RWPE1 (cell line): ENCODE measurements around the gene IFI30.

Source experiments
- CTCF ChIA-PET: fragments of 350-600 bp; sonication (Branson Sonifier 250); formaldehyde crosslinking; extraction: SDS; loops from one replicate; lab custom pipeline; 2021; lab: Yijun Ruan, JAX
- POLR2A ChIA-PET: fragments of 400-600 bp; formaldehyde crosslinking; extraction: SDS; loops from one replicate; lab custom pipeline; 2020; ENCODE audit warnings: antibody characterized with exemption; ENCODE audit not compliant: low non-redundant PET; lab: Yijun Ruan, JAX
- DNase-seq: peaks from one replicate; pipeline ENCODE4 v3.0.0; 2012; ENCODE audit warnings: low spot score
- H3K27ac ChIP-seq: fragments of 450-650 bp; 2 replicates; pipeline ENCODE4 v1.5.1; 2017
- TF ChIP-seq, protein P1 (sequence below): fragments of 450-650 bp; conservative IDR thresholded peaks from 2 replicates; pipeline ENCODE4 v1.5.1; 2017; ENCODE audit warnings: low read depth, mild to moderate bottlenecking

Gene IFI30

DNA sequence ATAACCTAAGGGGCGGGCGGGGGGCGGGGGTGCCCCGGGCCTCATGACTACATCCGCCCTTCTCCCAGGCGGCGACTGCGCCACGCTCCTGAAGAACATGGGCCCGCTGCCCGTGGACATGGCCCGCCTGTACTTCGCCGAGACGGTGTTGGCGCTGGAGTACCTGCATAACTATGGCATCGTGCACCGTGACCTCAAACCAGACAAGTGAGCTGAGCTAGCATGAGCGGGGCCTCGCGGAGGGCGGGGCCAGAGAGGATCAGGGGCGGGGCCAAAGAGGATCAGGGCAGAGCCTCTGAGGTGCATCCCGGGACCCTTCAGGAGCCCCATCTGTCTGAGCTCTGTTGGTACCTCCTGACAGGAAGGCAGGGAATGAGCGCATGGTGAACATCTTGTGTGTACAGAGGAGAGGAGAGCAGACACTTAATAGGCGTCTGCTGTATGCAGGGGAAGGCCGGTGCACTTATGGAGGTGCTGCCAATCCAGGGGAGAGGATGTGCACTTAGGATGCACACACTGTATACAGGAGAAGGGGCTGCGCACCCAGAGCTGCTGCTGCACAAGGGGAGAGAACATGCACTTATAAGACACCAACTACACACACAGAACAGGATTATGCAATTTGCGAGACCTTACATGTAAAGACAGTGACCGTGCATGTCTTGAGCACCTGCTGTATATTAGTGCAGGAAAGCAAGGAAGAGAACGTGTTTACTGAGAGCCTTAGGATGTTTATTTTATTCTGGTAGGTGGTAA, 41.6 kb upstream of the IFI30 start:
- no peak overlapping the region for H3K27ac ChIP-seq
- TF ChIP-seq, protein P1, sequence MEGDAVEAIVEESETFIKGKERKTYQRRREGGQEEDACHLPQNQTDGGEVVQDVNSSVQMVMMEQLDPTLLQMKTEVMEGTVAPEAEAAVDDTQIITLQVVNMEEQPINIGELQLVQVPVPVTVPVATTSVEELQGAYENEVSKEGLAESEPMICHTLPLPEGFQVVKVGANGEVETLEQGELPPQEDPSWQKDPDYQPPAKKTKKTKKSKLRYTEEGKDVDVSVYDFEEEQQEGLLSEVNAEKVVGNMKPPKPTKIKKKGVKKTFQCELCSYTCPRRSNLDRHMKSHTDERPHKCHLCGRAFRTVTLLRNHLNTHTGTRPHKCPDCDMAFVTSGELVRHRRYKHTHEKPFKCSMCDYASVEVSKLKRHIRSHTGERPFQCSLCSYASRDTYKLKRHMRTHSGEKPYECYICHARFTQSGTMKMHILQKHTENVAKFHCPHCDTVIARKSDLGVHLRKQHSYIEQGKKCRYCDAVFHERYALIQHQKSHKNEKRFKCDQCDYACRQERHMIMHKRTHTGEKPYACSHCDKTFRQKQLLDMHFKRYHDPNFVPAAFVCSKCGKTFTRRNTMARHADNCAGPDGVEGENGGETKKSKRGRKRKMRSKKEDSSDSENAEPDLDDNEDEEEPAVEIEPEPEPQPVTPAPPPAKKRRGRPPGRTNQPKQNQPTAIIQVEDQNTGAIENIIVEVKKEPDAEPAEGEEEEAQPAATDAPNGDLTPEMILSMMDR = no peak
- ChIA-PET CTCF (no interaction called here), POLR2A (no interaction called here)
- no peak for DNase-seq

- ChIA-PET CTCF (no interaction called here), POLR2A (no interaction called here)
Measured at GRCh38 chr19:18135712-18136584, 37.7 kb upstream of the IFI30 start.

GRCh38 chr19:18137242-18137641, 36.4 kb upstream of the IFI30 start:
- CTCF ChIA-PET = interaction anchor here (0.6 to 0.9 kb wide), 2 partner anchors 15 to 24 kb away, joined by 3 to 4 read pairs; no protein-coding TSS in a partner anchor
- POLR2A ChIA-PET = no interaction called here
- TF ChIP-seq, protein P1 = no peak
- peak overlapping the region; percentile 60 for H3K27ac ChIP-seq
- DNase-seq = no peak

More at GRCh38 chr19:18135712-18136584, 37.7 kb upstream of the IFI30 start:
- no peak for DNase-seq
- H3K27ac ChIP-seq = peak overlapping the region; percentile 60
- TF ChIP-seq, protein P1 = no peak

DNA sequence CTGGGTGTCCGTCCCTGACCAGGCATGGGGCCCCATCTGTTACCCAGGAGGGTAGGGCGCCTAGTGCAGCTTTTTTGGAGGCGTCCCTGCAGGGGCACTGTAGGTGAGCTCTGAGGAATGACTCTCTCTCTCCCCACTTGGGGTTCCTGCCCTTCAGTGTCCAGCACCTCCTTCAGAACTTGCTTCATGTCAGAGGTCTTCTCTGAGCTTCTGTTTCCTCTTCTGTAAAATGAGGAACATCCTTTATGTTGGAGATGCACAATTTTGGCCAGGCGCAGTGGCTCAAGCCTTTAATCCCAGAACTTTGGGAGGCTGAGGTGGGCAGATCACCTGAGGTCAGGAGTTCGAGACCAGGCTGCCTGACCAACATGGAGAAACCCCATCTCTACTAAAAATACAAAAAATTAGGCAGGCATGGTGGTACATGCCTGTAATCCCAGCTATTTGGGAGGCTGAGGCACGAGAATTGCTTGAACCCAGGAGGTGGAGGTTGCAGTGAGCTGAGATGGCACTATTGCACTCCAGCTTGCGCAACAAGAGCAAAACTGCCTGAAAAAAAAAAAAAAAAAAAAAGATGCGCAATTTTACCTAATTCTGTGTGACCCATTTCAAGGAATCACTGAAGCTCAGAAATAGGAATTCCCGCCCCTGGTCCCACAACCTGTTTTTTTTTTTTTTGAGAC, 35.8 kb upstream of the IFI30 start:
- ChIA-PET POLR2A (no interaction called here), CTCF (interaction anchor here (0.9 kb wide), 1 partner anchor 14 kb away, joined by 4 read pairs; no protein-coding TSS in a partner anchor)
- DNase-seq = no peak
- TF ChIP-seq, protein P1 = no peak
- peak overlapping the region; percentile 60 for H3K27ac ChIP-seq

GRCh38 chr19:18140473-18140872, 33.1 kb upstream of the IFI30 start:
- no peak overlapping the region for H3K27ac ChIP-seq
- POLR2A ChIA-PET = no interaction called here
- DNase-seq = no peak
- CTCF ChIA-PET = no interaction called here
- TF ChIP-seq, protein P1 = no peak

DNA sequence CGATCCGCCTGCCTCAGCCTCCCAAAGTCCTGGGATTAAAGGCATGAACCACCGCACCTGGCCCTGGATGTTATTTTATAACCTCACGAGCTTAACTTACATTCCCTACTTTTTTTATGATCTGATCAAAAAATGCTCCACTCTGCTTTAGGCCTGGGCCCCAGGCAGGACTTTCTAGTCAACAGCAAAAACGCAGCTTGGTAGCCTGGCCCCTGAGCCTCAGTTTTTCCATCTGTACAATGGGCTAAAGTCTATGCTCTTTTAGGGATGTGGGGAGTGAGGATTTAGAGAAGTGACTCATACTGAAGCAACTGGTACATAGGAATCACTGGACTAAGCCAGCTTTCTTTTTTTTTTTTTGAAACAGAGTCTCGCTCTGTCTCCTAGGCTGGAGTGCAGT, 32.6 kb upstream of the IFI30 start:
- no peak for DNase-seq
- TF ChIP-seq, protein P1 = no peak
- H3K27ac ChIP-seq = no peak overlapping the region
- ChIA-PET CTCF (no interaction called here), POLR2A (no interaction called here)
